T-helper 1 cell (primary cell): ENCODE results near the gene EBI3.
"Not testable (repeated sequence)": the region's sequence is repeated elsewhere in the genome, so short reads cannot be mapped to it uniquely, and the experiment has no call there.

Experiments
- DNase-seq, 5 donors: peaks; one replicate each; pipeline ENCODE4 v3.0.0-alpha.2; 2012 to 2020

EBI3 gene

DNA sequence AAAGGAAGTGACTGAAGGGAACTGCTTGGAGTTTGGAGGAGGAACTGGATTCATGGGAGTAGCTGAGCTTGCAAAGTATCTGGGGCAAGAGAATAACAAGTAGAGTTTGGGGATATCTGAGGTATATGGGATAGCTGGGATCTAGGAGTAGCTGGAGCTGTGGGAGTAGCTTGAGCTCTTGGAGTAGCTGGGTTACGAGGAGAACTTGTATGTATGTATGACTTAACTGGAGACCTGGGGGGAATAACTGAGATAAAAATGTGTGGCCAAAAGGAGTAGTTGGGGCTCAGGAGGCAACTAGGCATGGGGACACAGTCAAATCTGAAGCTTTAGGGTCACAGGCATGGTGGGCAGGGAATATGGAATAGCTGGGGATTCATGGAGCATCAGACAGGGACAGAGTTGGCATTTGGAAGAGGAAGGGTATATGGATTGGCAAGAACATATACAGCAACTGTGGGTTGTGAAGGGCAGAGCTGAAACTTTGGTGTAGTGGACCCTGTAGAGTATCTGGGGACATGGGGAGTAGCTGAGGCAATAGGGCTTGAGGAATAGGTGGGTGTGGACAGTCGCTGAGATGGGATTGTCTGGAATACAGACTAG lies 28.3 kb upstream of the EBI3 start:
- no peak for DNase-seq

DNA sequence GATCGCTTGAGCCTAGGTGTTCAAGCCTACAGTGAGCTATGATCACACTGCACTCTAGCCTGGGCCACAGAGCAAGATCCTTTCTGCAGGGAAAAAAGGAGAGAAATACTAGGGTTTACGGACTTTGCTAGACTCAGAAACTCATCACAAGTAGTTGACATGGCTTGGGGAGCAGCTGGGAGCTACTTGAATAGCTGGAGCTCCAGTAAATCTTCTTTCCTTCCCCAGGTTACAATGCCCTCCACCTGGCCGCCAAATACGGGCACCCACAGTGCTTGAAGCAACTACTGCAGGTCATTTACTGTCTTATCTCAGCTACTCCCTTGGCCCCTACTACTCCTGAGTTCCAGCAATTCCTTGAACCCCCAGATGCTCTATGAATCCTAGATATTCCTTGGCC lies 27.5 kb upstream of the EBI3 start:
- no peak for DNase-seq

GRCh38 chr19:4206818-4207484 lies 22.4 kb upstream of the EBI3 start:
- no peak for DNase-seq

- DNase-seq: no peak
Observed at GRCh38 chr19:4208385-4209094, 20.8 kb upstream of the EBI3 start.

DNA sequence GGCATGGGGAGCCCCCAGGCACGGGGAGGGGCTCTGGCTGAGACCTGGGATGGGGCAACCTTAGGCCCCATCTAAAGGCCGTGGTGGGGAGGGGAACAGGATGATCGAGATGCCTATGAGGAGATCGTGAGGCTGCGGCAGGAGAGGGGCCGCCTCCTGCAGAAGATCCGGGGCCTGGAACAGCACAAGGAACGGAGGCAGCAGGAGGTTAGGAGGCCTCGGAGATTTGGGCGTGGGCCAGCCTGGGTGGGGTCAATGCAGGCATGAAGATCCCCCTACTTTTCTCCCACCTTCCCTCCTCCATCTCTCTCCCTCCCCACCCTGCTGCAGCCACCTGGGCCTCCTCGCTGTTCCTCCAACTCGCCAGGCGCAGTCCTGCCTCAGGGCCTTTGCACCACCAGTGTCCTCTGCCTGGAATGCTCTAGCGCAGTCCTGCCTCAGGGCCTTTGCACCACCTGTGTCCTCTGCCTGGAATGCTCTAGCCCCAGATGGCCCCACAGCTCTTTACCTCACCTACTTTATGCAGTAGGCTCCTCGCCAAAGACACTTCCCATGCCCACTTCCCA lies 19.1 kb upstream of the EBI3 start:
- DNase-seq: no peak

- no peak for DNase-seq
Observed at GRCh38 chr19:4213116-4213515, 16.2 kb upstream of the EBI3 start.

GRCh38 chr19:4215807-4216206 lies 13.5 kb upstream of the EBI3 start:
- no peak for DNase-seq

DNA sequence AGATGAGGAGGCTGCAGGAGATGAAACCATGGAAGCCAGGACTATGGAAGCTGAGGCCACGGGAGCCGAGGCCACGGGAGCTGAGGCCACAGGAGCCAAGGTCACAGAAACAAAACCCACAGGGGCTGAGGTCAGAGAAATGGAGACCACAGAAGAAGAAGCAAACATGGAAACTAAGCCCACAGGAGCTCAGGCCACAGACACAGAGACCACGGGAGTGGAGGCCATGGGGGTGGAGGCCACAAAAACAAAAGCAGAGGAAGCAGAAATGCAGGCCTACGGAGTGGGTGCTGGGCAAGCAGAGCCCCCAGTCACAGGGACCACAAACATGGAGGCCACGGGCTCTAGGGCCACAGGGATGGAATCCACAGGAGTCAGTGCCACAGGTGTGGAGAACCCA lies 12.5 kb upstream of the EBI3 start:
- no peak for DNase-seq

- DNase-seq: no peak
Observed at GRCh38 chr19:4217429-4218264, 11.7 kb upstream of the EBI3 start.

DNA sequence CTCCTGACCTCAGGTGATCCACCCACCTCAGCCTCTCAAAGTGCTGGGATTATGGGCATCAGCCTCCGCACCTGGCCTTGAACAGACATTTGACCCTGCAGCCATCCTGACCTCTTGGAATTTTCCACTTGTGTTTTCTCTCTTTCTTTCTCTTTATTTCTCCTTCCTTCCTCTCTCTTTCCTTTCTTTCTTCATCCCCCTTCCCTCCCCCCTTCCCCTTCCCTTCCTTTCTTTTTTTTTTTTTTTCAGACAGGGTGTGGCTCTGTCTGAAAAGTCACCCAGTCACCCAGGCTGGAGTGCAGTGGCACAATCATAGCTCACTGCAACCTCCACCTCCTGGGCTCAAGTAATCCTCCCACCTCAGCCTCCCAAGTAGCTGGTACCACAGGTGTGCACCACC lies 10.8 kb upstream of the EBI3 start:
- not testable (repeated sequence) for DNase-seq

DNA sequence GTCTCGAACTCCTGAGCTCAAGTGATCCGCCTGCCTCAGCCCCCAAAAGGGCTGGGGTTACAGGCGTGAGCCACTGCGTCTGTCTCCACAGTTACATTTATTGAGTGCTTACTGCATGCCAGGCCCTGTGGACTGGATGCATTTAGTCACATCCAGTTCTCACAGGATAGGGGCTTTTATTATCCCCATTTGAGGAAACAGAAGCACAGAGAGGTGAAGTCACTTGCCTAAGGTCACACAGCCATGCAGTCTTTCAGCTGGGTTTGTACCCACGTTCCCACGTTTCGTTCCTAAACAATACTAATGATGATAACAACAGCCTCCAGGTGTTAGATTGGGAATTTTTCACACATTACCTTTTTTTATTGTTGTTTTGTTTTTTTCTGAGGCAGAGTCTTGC lies 9.1 kb upstream of the EBI3 start:
- DNase-seq: no peak

DNA sequence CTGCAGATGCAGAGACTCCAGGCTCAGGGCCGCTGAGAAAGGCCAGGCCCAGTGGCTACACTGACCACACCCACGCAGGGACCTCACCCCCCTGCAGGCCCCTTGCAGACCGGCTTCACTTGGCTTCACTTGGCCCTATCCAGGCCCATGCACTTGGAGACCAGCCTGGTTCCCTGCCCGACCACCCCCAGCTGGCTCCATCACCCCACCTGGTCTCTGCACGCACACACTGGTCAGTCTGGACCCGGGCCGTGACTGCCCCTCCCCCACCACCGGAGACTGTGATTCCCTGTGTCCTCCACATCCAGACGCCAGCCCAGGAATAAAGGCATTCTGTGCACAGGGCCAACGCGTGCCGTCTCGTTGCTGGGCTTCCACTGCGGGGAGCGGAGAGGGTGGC lies 4.9 kb upstream of the EBI3 start:
- no peak for DNase-seq

GRCh38 chr19:4225885-4226284 lies 3.4 kb upstream of the EBI3 start:
- DNase-seq: no peak

DNA sequence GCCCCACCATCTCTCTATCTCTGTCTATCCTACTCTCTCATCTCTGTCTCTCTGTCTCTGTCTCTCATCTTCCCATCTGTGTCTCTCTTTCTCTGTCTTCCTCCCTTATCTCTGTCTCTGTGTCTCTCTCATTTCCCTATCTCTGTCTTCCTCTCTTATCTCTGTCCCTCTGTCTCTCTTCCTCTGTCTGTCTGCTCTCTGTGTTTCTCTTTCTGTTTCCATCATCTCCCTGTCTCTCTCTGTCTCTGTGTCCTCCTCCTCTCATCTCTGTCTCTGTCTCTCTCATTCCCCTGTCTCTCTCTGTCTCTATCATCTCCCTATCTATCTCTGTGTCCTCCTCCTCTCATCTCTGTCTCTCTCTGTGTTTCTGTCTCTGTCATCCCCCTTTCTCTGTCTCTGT lies 1.6 kb upstream of the EBI3 start:
- DNase-seq: no peak

- DNase-seq: no peak
Observed at GRCh38 chr19:4228765-4229178, 551 bp upstream of the EBI3 start.

DNA sequence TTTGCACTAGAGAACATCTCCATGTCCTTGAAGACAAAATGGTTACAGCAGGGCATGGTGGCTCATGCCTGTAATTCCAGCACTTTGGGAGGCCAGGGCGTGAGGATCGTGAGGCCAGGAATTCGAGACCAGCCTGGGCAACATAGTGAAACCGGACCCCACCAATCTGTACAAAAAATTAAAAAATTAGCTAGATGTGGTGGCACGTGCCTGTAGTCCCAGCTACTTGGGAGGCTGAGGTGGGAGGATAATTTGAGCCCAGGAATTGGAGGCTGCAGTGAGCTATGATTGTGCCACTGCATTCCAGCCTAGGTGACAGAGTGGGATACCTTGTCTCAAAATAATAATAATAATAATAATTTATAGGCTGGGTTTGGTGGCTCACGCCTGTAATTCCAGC lies 914 bp downstream of the EBI3 start:
- DNase-seq: not testable (repeated sequence)

DNA sequence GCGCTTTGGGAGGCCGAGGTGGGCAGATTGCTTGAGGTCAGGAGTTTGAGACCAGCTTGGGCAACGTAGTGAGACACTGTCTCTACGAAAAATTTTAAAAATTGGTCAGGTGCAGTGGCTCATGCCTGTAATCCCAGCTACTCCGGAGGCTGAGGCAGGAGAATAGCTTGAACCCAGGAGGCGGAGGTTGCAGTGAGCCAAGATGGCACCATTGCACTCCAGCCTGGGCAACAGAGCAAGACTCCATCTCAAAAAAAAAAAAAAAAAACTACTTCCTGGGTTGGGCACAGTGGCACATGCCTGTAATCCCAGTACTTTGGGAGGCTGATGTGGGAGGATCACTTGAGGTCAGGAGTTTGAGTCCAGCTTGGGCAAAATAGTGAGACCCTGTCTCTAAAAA lies 2.2 kb downstream of the EBI3 start:
- not testable (repeated sequence) for DNase-seq

GRCh38 chr19:4232139-4232538 lies 2.8 kb downstream of the EBI3 start:
- not testable (repeated sequence) for DNase-seq

DNA sequence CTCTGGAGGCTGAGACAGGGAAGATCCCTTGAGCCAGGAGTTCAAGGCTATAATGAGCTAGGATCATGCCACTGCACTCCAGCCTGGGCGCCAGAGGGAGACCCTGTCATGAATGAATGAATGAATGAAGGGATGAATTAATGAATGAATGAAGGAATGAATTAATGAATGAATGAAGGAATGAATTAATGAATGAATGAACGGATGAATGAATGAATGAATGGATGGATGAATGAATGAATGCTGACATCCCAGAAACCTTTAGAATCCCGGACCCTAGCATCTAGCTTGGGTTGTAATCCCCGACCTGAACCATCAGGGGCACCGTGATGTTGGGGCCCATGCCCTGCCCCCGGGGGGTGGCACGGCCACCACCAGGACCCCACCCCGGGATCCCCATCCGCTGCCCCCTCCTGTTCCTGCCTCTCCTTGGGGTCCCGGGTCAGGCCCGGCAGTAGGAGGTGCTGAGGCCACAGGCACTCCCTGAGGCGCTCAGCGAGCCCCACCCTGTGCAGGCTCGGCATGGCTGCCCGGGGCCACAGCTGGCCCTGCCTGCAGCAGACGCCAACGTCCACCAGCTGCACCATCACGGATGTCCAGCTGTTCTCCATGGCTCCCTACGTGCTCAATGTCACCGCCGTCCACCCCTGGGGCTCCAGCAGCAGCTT lies 3.4 kb downstream of the EBI3 start:
- no peak for DNase-seq

DNA sequence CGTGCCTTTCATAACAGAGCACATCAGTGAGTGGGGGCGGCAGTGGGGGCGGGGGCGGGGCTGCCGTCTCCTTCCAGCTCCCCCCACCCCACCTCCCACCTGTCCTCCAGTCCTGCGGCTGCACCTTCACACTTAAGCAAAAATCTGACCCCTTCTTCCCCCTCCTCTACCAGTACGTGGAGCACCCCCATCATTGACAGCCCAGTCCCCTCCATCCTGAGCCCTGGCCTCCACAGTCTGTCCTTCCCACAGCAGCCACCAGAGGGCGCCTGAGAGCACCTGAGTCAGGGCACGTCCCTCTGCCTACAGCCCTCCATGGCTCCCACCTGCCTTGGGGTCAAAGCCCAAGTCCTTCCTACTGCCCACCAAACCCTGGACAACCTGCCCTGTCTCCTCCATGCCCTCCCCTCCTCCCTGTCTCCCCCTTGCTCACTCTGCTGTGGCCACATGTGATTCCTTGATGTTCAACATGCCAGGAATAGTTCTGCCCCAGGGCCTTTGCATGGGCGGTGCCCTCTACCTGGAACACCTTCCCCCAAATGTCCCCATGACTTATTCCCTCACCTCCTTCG lies 4.0 kb downstream of the EBI3 start:
- peak; percentile 28 to 64 (median 50) for DNase-seq

- DNase-seq: no peak
Observed at GRCh38 chr19:4234142-4234861, 5.0 kb downstream of the EBI3 start.
